IMR-90 (cell line): ENCODE data around the gene TBC1D10B. TPM values are rescaled to one million over a fixed set of nuclear protein-coding genes. Genes with fewer than 3 reads are reported as not detected.

Experiments
- MAZ ChIP-seq: IDR thresholded peaks from 2 replicates; pipeline ENCODE4 v1.6.1; 2012; ENCODE audit warnings: low read depth, mild to moderate bottlenecking, low read length, improper control_type of control experiment, moderate library complexity, borderline replicate concordance
- NFE2L2 ChIP-seq: fragments of 150-350 bp; IDR thresholded peaks from 2 replicates; pipeline ENCODE4 v1.6.1; 2016; ENCODE audit warnings: low read depth, mild to moderate bottlenecking, low read length
- RAD21 ChIP-seq: IDR thresholded peaks from 2 replicates; pipeline ENCODE4 v1.6.1; 2012; ENCODE audit warnings: low read length, improper control_type of control experiment
- USF2 ChIP-seq: fragments of 150-350 bp; IDR thresholded peaks from 2 replicates; pipeline ENCODE4 v1.6.1; 2017; ENCODE audit warnings: mild to moderate bottlenecking, antibody characterized with exemption, low read length, low read depth
- polyA plus RNA-seq, 3 experiments: library from polyadenylated mRNA; depleted of rRNA; stranded (reverse); fragments of >200 nt; gene quantifications; 2 replicates each; pipeline ENCODE4 v1.2.3, GENCODE V29; 2012; ENCODE audit warnings: low replicate concordance in 1 of 3
- total RNA-seq: library from RNA; depleted of rRNA; stranded (reverse); fragments of >200 nt; gene quantifications from 2 replicates; pipeline ENCODE4 v1.2.3, GENCODE V29; 2012

The TBC1D10B gene
- total and polyA plus RNA-seq, 2 of the 4 experiments (the other 2 are of a cell fraction) = 8.4 to 24.9 TPM

DNA sequence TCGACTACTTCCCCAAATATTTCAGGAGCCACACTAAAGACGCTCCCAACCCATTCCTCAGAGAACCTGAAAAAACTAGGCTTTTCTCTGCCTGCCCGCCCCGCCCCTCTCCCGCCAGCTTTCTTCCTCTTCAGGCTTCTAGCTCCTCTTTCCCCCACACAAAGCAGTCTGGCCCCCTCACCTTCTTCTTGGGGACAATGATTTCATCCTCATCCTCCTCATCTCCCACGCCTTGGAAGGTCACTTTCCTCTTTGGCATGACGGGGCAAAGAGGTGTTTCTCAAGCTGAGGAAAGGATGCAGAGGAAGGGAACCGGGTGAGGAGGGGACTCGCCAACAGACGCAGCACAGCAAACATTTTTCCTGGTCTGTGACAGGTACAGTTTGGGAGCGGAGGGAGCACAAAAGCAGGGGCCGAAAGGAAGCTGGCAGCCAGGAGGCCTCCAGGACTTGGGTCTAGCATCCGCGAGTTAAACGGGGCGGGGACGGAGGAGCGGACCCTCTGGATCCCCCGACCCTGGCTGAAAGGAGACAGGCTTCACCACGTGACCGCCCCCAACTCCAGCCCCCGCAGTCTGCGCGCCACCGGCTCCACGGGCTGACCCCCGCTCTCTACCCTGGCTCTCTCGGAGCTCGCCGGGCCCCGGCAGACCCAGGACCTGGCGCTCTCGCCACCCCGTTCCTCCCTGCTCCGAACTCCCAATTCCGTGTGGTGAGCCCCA is 15.7 kb downstream of the TBC1D10B start (continued):
- TF ChIP-seq MAZ (peak; percentile 23; the same call in 1 of the 2 replicates), USF2 (peak; percentile 78), NFE2L2 (no peak), RAD21 (no peak)
